GM23248 (cell line): ENCODE results near the gene ROPN1L.

Experiments
- EZH2 ChIP-seq: fragments of 200-600 bp; sonication (generic); IDR thresholded peaks from 2 replicates; pipeline ENCODE4 v1.6.1; 2018; ENCODE audit warnings: antibody characterized with exemption, mild to moderate bottlenecking; ENCODE audit not compliant: insufficient read depth, poor library complexity, severe bottlenecking
- EZH2phosphoT487 ChIP-seq: fragments of 200-600 bp; sonication (generic); IDR thresholded peaks from 2 replicates; pipeline ENCODE4 v1.6.1; 2018; ENCODE audit warnings: antibody characterized with exemption, moderate library complexity, mild to moderate bottlenecking, low read depth; ENCODE audit not compliant: insufficient read depth

GRCh38 chr5:10503321-10503720, 61.6 kb downstream of the ROPN1L start:
- TF ChIP-seq EZH2 = no peak
- TF ChIP-seq EZH2phosphoT487 = no peak
